OCI-LY7 (cell line): ENCODE data around the gene COLEC12. TPM values are rescaled to one million over a fixed set of nuclear protein-coding genes. Genes with fewer than 3 reads are reported as not detected.

Experiments used
- BruUV-seq: library from RNA; stranded (reverse); fragments of 400-500 nt; replicated peaks from 2 replicates; lab custom pipeline; 2021; lab: Mats Ljungman, UMichigan
- CTCF ChIA-PET: fragments of 300-600 bp; sonication (Branson Sonifier 250); formaldehyde crosslinking; loops from one replicate; lab custom pipeline; 2022; ENCODE audit warnings: antibody characterized with exemption; ENCODE audit not compliant: unreplicated experiment; lab: Charles Lee
- POLR2A ChIA-PET: fragments of 300-600 bp; sonication (Branson Sonifier 250); formaldehyde crosslinking; loops from one replicate; lab custom pipeline; 2022; ENCODE audit warnings: antibody characterized with exemption; lab: Charles Lee
- DNase-seq: peaks from one replicate; pipeline ENCODE4 v3.0.0-alpha.2; 2015; ENCODE audit warnings: low spot score
- H2AFZ ChIP-seq: fragments of 200-600 bp; sonication (generic), shearing (Covaris generic); 2 replicates; pipeline ENCODE4 v1.6.1; 2014; ENCODE audit warnings: mild to moderate bottlenecking, antibody characterized with exemption, low read length, moderate library complexity
- H3K27ac ChIP-seq: fragments of 200-600 bp; sonication (generic); 2 replicates; pipeline ENCODE4 v1.5.1; 2014; ENCODE audit warnings: mixed run types, low read depth, mild to moderate bottlenecking, moderate library complexity, low read length, inconsistent platforms; ENCODE audit not compliant: poor library complexity, severe bottlenecking
- H3K36me3 ChIP-seq: fragments of 200-600 bp; sonication (generic); 2 replicates; pipeline ENCODE4 v1.6.1; 2014; ENCODE audit warnings: mild to moderate bottlenecking, antibody characterized with exemption, low read length, moderate library complexity, mixed read lengths; ENCODE audit not compliant: insufficient read depth
- H3K4me1 ChIP-seq: fragments of 200-600 bp; sonication (generic); 2 replicates; pipeline ENCODE4 v1.5.1; 2014; ENCODE audit warnings: mild to moderate bottlenecking, low read length; ENCODE audit not compliant: insufficient read depth, poor library complexity, severe bottlenecking
- H3K4me2 ChIP-seq: fragments of 200-600 bp; sonication (generic); 2 replicates; pipeline ENCODE4 v1.6.1; 2014; ENCODE audit warnings: mild to moderate bottlenecking, low read length
- H3K4me3 ChIP-seq: fragments of 200-600 bp; sonication (generic); 2 replicates; pipeline ENCODE4 v1.5.1; 2014; ENCODE audit warnings: mild to moderate bottlenecking, low read depth, low read length; ENCODE audit not compliant: poor library complexity, severe bottlenecking
- H3K79me2 ChIP-seq: fragments of 200-600 bp; sonication (generic); 2 replicates; pipeline ENCODE4 v1.6.1; 2016; ENCODE audit warnings: low read depth, mild to moderate bottlenecking, low read length, moderate library complexity, mixed read lengths; ENCODE audit not compliant: insufficient read depth
- H3K9me2 ChIP-seq: fragments of 200-600 bp; sonication (generic); 2 replicates; pipeline ENCODE4 v1.6.1; 2016; ENCODE audit warnings: mild to moderate bottlenecking, low read length, mixed read lengths; ENCODE audit not compliant: insufficient read depth
- H3K9me3 ChIP-seq: fragments of 200-600 bp; sonication (generic); 2 replicates; pipeline ENCODE4 v1.6.1; 2014; ENCODE audit warnings: mild to moderate bottlenecking, mixed run types, low read length, mixed read lengths
- H4K20me1 ChIP-seq: fragments of 200-600 bp; sonication (generic); 2 replicates; pipeline ENCODE4 v1.6.1; 2014; ENCODE audit warnings: mild to moderate bottlenecking, antibody characterized with exemption, low read length, moderate library complexity, mixed read lengths; ENCODE audit not compliant: insufficient read depth
- EZH2phosphoT487 ChIP-seq: fragments of 200-600 bp; sonication (generic); IDR thresholded peaks from 2 replicates; pipeline ENCODE4 v1.6.1; 2018; ENCODE audit warnings: low read depth, borderline replicate concordance, mild to moderate bottlenecking, mixed run types, antibody characterized with exemption, low read length, moderate library complexity, mixed read lengths
- intact Hi-C: fragments of 100-400 bp; cut with micrococcal nuclease; formaldehyde crosslinking; loops from one replicate; pipeline ENCODE4 v1.10.0; 2022; ENCODE audit not compliant: unreplicated experiment
- total RNA-seq, 2 experiments: library from RNA; depleted of rRNA in 1 of 2; stranded (reverse); fragments of >200 nt in 1 of 2; shearing (Covaris generic) in 1 of 2; gene quantifications; 2 replicates each; pipeline ENCODE4 v1.2.3, GENCODE V29; 2014 to 2022
- TF ChIP-seq, protein P1 (sequence below): fragments of 200-600 bp; sonication (generic); conservative IDR thresholded peaks from 2 replicates; pipeline ENCODE4 v1.5.1; 2014; ENCODE audit warnings: mild to moderate bottlenecking, antibody characterized with exemption, low read length, moderate library complexity, mixed read lengths

COLEC12 gene
- total RNA-seq, 2 experiments from 2014 or later, result not detected

DNA sequence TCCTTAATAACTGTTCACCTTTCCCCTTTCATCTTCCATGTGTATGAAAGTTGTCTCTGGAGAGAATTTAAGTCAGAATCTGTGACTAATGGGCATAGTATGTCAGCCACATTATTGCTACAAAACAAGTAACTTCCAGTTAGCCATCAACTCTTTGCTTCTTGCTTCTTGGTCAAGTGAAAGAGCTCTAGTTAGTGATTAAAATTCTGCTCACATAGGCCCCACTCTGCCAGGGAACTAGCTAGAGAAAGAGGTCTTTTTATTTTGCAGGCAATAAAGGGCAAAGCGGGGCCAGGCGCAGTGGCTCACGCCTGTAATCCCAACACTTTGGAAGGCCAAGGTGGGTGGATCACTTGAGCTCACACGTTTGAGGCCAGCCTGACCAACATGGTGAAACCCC lies 64.6 kb downstream of the COLEC12 start:
- Histone ChIP-seq H3K27ac (no peak overlapping the region), H3K79me2 (no peaks in the 10 kb centered on the region), H3K4me3 (no peak overlapping the region), H3K4me1 (no peaks in the 10 kb centered on the region), H4K20me1 (no peaks in the 10 kb centered on the region), H2AFZ (no peak overlapping the region), H3K9me2 (no peaks in the 10 kb centered on the region), H3K4me2 (no peak overlapping the region), H3K9me3 (no peaks in the 10 kb centered on the region), H3K36me3 (no peaks in the 10 kb centered on the region)
- intact Hi-C loops, result no loop called here
- no TSS peak for BruUV-seq
- POLR2A ChIA-PET, result interaction anchor here (0.9 kb wide), 1 partner anchor 23 kb away, joined by 4 read pairs; no protein-coding TSS in a partner anchor
- no peak for DNase-seq
- CTCF ChIA-PET, result no interaction called here
- TF ChIP-seq EZH2phosphoT487, result no peak
- TF ChIP-seq, protein P1, sequence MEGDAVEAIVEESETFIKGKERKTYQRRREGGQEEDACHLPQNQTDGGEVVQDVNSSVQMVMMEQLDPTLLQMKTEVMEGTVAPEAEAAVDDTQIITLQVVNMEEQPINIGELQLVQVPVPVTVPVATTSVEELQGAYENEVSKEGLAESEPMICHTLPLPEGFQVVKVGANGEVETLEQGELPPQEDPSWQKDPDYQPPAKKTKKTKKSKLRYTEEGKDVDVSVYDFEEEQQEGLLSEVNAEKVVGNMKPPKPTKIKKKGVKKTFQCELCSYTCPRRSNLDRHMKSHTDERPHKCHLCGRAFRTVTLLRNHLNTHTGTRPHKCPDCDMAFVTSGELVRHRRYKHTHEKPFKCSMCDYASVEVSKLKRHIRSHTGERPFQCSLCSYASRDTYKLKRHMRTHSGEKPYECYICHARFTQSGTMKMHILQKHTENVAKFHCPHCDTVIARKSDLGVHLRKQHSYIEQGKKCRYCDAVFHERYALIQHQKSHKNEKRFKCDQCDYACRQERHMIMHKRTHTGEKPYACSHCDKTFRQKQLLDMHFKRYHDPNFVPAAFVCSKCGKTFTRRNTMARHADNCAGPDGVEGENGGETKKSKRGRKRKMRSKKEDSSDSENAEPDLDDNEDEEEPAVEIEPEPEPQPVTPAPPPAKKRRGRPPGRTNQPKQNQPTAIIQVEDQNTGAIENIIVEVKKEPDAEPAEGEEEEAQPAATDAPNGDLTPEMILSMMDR, result no peak

GRCh38 chr18:434410-434809 lies 66.1 kb downstream of the COLEC12 start:
- CTCF ChIA-PET, result no interaction called here
- no peak overlapping the region for H3K4me3 ChIP-seq
- BruUV-seq, result no TSS peak

GRCh38 chr18:433960-434359 lies 66.5 kb downstream of the COLEC12 start:
- Histone ChIP-seq H4K20me1 (no peaks in the 10 kb centered on the region), H3K79me2 (no peaks in the 10 kb centered on the region), H3K4me3 (no peak overlapping the region), H3K4me1 (no peaks in the 10 kb centered on the region), H3K36me3 (no peaks in the 10 kb centered on the region), H3K9me2 (no peaks in the 10 kb centered on the region), H2AFZ (no peak overlapping the region), H3K9me3 (no peaks in the 10 kb centered on the region), H3K27ac (no peak overlapping the region), H3K4me2 (no peak overlapping the region)
- POLR2A ChIA-PET, result no interaction called here
- CTCF ChIA-PET, result no interaction called here
- intact Hi-C loops, result no loop called here
- no peak for DNase-seq
- no TSS peak for BruUV-seq
- no peak for TF ChIP-seq EZH2phosphoT487
- TF ChIP-seq, protein P1, result no peak

More at GRCh38 chr18:434410-434809, 66.1 kb downstream of the COLEC12 start:
- H3K27ac ChIP-seq, result no peak overlapping the region
- TF ChIP-seq EZH2phosphoT487, result no peak
- TF ChIP-seq, protein P1, result no peak
- POLR2A ChIA-PET, result no interaction called here
- DNase-seq, result no peak
- H3K9me2 ChIP-seq, result no peaks in the 10 kb centered on the region
- no peaks in the 10 kb centered on the region for H3K36me3 ChIP-seq
- no peak overlapping the region for H3K4me2 ChIP-seq
- no peaks in the 10 kb centered on the region for H3K9me3 ChIP-seq
- no peak overlapping the region for H2AFZ ChIP-seq
- no peaks in the 10 kb centered on the region for H3K4me1 ChIP-seq
- intact Hi-C loops, result no loop called here
- no peaks in the 10 kb centered on the region for H4K20me1 ChIP-seq
- no peaks in the 10 kb centered on the region for H3K79me2 ChIP-seq
